ENCODE measurements around the gene SMYD3. TPM values are rescaled to one million over a fixed set of nuclear protein-coding genes. Genes with fewer than 3 reads are reported as not detected.

The SMYD3 gene
- total and polyA plus RNA-seq, 2 donors (not counting 1 experiment from before 2014, with no cell fraction given): 9.7 to 37.2 TPM

GRCh38 chr1:245791410-245792312 is 715.4 kb downstream of the SMYD3 start:
- DNase-seq: no peak
- ChIA-PET CTCF (interaction anchor here (0.6 kb wide), 1 partner anchor 16 kb away, joined by 3 read pairs; no protein-coding TSS in a partner anchor), POLR2A (no interaction called here)
- Mint-ChIP-seq H3K27me3 (no peaks in the 10 kb centered on the region), H3K4me1 (no peaks in the 10 kb centered on the region), H3K9me3 (ENCODE audit: insufficient read depth) (no peaks in the 10 kb centered on the region), H3K27ac (no peak overlapping the region), H3K4me3 (no peak overlapping the region)
- Histone ChIP-seq H3K27ac (ENCODE audit: low read length in 2 of 2) (no peak overlapping the region), H3K9ac (ENCODE audit: low read length) (no peak overlapping the region), H3K79me2 (ENCODE audit: control insufficient read depth, insufficient read depth, low read length) (no peaks in the 10 kb centered on the region), H3K4me1 (ENCODE audit: control insufficient read depth in 2 of 2, insufficient read depth in 2 of 2, low read length in 2 of 2) (no peaks in the 10 kb centered on the region), H3K9me3 (ENCODE audit: control extremely low read depth in 1 of 3, control insufficient read depth in 2 of 3, insufficient read depth in 1 of 3, low read length in 2 of 3) (no peaks in the 10 kb centered on the region), H3K4me3 (ENCODE audit: control extremely low read depth in 1 of 5, extremely low read depth in 1 of 5, insufficient read depth in 1 of 5, low read depth in 2 of 5, low read length in 4 of 5) (no peak overlapping the region), H2AFZ (ENCODE audit: insufficient read depth, low read depth, low read length, poor library complexity, severe bottlenecking) (no peak overlapping the region), H3K27me3 (replicated peaks in 1 of 4; ENCODE audit: control extremely low read depth in 1 of 4, control insufficient read depth in 3 of 4, insufficient read depth in 4 of 4, low read length in 3 of 4) (no peaks in the 10 kb centered on the region), H3K36me3 (replicated peaks in 1 of 2; ENCODE audit: control extremely low read depth in 1 of 2, control insufficient read depth in 1 of 2, extremely low read depth in 1 of 2, insufficient read depth in 2 of 2, low read length in 1 of 2) (no peaks in the 10 kb centered on the region), H3K4me2 (replicated peaks; ENCODE audit: low read depth, low read length, poor library complexity, severe bottlenecking) (no peak overlapping the region), H4K20me1 (ENCODE audit: control insufficient read depth, insufficient read depth, low read length, poor library complexity, severe bottlenecking) (no peaks in the 10 kb centered on the region)
- no peak for ATAC-seq (ENCODE audit: low read depth)
- no peak for TF ChIP-seq CTCF (IDR thresholded peaks at IDR 0.05)
- no peak for TF ChIP-seq EZH2 (IDR thresholded peaks at IDR 0.05; ENCODE audit: borderline replicate concordance, insufficient read depth, low read depth, low read length, poor library complexity, severe bottlenecking)
- 95% methylated on average over 2 of the region's 10 CpGs for WGBS (ENCODE audit: insufficient coverage)
- intact Hi-C loops (cut with micrococcal nuclease): no loop called here

GRCh38 chr1:245790441-245790840 is 716.6 kb downstream of the SMYD3 start:
- no peaks in the 10 kb centered on the region for H3K4me1 ChIP-seq (ENCODE audit: control insufficient read depth in 2 of 2, insufficient read depth in 2 of 2, low read length in 2 of 2)
- H4K20me1 ChIP-seq (ENCODE audit: control insufficient read depth, insufficient read depth, low read length, poor library complexity, severe bottlenecking): no peaks in the 10 kb centered on the region
- TF ChIP-seq EZH2 (IDR thresholded peaks at IDR 0.05; ENCODE audit: borderline replicate concordance, insufficient read depth, low read depth, low read length, poor library complexity, severe bottlenecking) (no peak), CTCF (IDR thresholded peaks at IDR 0.05) (no peak)
- Mint-ChIP-seq H3K4me3 (no peak overlapping the region), H3K4me1 (no peaks in the 10 kb centered on the region), H3K27me3 (no peaks in the 10 kb centered on the region), H3K27ac (no peak overlapping the region), H3K9me3 (ENCODE audit: insufficient read depth) (no peaks in the 10 kb centered on the region)
- DNase-seq (no peak), ATAC-seq (ENCODE audit: low read depth) (no peak)
- CTCF ChIA-PET: no interaction called here
- POLR2A ChIA-PET: no interaction called here
- no peaks in the 10 kb centered on the region for H3K9me3 ChIP-seq (ENCODE audit: control extremely low read depth in 1 of 3, control insufficient read depth in 2 of 3, insufficient read depth in 1 of 3, low read length in 2 of 3)
- H2AFZ ChIP-seq (ENCODE audit: insufficient read depth, low read depth, low read length, poor library complexity, severe bottlenecking): no peak overlapping the region
- no peaks in the 10 kb centered on the region for H3K36me3 ChIP-seq (replicated peaks in 1 of 2; ENCODE audit: control extremely low read depth in 1 of 2, control insufficient read depth in 1 of 2, extremely low read depth in 1 of 2, insufficient read depth in 2 of 2, low read length in 1 of 2)
- no peak overlapping the region for H3K9ac ChIP-seq (ENCODE audit: low read length)
- 100% methylated on average over 2 of the region's 2 CpGs for WGBS (ENCODE audit: insufficient coverage)
- no peak overlapping the region for H3K4me2 ChIP-seq (replicated peaks; ENCODE audit: low read depth, low read length, poor library complexity, severe bottlenecking)
- H3K79me2 ChIP-seq (ENCODE audit: control insufficient read depth, insufficient read depth, low read length): no peaks in the 10 kb centered on the region
- H3K27me3 ChIP-seq (replicated peaks in 1 of 4; ENCODE audit: control extremely low read depth in 1 of 4, control insufficient read depth in 3 of 4, insufficient read depth in 4 of 4, low read length in 3 of 4): no peaks in the 10 kb centered on the region
- no peak overlapping the region for H3K4me3 ChIP-seq (ENCODE audit: control extremely low read depth in 1 of 5, extremely low read depth in 1 of 5, insufficient read depth in 1 of 5, low read depth in 2 of 5, low read length in 4 of 5)
- intact Hi-C loops (cut with micrococcal nuclease): no loop called here
- no peak overlapping the region for H3K27ac ChIP-seq (ENCODE audit: low read length in 2 of 2)
